Tibial artery (tissue), 4 donors: ENCODE results near the gene LDHAL6A.

Experiments used
- DNase-seq, 2 donors: peaks; one replicate each; pipeline ENCODE4 v3.0.0-alpha.2; 2019
- H3K27ac ChIP-seq, 2 donors: fragments of 200-600 bp; sonication (generic) in 1 of 2; 1 replicate in 1 of 2; 2 replicates in 1 of 2; pipeline ENCODE4 v1.5.1; 2018 to 2019; ENCODE audit warnings: mild to moderate bottlenecking in 1 of 2
- H3K27me3 ChIP-seq, 2 donors: fragments of 200-600 bp; sonication (generic) in 1 of 2; one replicate each; pipeline versions ENCODE4 v1.5.1 to v1.6.0; 2016 to 2019
- H3K36me3 ChIP-seq, 3 donors: fragments of 200-600 bp; sonication (generic) in 2 of 3; one replicate each; pipeline ENCODE4 v1.5.1; 2016 to 2019; ENCODE audit warnings: mild to moderate bottlenecking in 2 of 3
- H3K4me1 ChIP-seq, 4 donors: fragments of 200-600 bp; sonication (generic) in 2 of 4; 1 replicate in 3 of 4; 2 replicates in 1 of 4; pipeline ENCODE4 v1.5.1; 2016 to 2019
- H3K4me3 ChIP-seq, 2 donors: fragments of 200-600 bp; sonication (generic) in 1 of 2; 1 replicate in 1 of 2; 2 replicates in 1 of 2; pipeline ENCODE4 v1.5.1; 2018 to 2019; ENCODE audit warnings: mild to moderate bottlenecking in 2 of 2
- H3K9me3 ChIP-seq, 3 donors: fragments of 200-600 bp; sonication (generic) in 1 of 3; one replicate each; pipeline ENCODE4 v1.5.1; 2016 to 2019
- intact Hi-C: fragments of 100-400 bp; cut with DNase I; formaldehyde crosslinking; loops from one replicate; pipeline ENCODE4 v1.15.0; 2023; ENCODE audit warnings: low total_unique reads
- TF ChIP-seq, protein P1 (sequence below), 2 experiments: fragments of 200-600 bp in 1 of 2; fragments of 450-650 bp in 1 of 2; IDR thresholded peaks; one replicate each; pipeline ENCODE4 v1.5.1; 2017 to 2019; ENCODE audit warnings: antibody characterized with exemption in 2 of 2, mild to moderate bottlenecking in 1 of 2, moderate library complexity in 1 of 2

LDHAL6A gene

DNA sequence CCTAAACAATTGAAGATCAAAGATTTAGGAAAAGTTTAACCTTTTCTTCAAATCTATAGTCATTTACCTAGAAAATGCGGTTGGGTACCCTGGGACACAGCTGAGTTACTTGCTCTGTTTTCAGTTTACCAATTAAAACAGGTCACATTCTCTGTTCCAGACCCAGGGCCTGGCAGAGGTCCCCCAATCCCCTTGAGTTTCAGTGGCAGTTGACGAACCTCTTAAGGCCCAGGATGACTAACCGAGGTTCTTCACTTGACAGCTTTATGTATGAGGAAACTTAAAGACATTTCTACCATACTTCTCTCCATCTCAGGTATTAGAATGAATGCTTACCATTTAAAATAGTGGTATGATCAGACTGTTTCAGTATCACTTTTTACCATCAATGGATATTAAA is 16.3 kb downstream of the LDHAL6A start:
- intact Hi-C loops: no loop called here
- no peak overlapping the region for H3K4me3 ChIP-seq
- H3K9me3 ChIP-seq: no peaks in the 10 kb centered on the region
- H3K27ac ChIP-seq: no peak overlapping the region
- no peaks in the 10 kb centered on the region for H3K27me3 ChIP-seq
- no peaks in the 10 kb centered on the region for H3K4me1 ChIP-seq
- DNase-seq: no peak
- TF ChIP-seq, protein P1, sequence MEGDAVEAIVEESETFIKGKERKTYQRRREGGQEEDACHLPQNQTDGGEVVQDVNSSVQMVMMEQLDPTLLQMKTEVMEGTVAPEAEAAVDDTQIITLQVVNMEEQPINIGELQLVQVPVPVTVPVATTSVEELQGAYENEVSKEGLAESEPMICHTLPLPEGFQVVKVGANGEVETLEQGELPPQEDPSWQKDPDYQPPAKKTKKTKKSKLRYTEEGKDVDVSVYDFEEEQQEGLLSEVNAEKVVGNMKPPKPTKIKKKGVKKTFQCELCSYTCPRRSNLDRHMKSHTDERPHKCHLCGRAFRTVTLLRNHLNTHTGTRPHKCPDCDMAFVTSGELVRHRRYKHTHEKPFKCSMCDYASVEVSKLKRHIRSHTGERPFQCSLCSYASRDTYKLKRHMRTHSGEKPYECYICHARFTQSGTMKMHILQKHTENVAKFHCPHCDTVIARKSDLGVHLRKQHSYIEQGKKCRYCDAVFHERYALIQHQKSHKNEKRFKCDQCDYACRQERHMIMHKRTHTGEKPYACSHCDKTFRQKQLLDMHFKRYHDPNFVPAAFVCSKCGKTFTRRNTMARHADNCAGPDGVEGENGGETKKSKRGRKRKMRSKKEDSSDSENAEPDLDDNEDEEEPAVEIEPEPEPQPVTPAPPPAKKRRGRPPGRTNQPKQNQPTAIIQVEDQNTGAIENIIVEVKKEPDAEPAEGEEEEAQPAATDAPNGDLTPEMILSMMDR (IDR thresholded peaks at IDR 0.05): no peak
- H3K36me3 ChIP-seq: peaks cover 7 to 31% (median 9%) of the 10 kb centered on the region in 3 donors

DNA sequence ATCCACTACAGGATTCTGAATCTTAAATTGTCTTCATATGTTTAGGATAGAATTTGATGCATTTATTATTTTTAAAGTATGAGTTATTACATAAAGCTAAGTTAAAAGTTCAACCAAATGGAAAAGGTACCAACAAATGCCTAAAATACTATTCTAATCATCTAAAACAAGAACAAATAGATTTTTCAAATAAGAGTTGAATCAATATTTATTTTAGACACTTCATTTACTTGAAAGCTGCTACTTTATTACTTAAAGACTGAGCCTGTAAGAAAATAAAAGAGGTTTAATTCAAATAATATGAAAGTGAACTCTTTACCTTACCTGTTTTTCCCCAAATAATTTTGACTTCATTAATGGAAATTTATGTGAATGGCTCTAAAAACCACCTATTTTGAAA is 16.9 kb downstream of the LDHAL6A start:
- Histone ChIP-seq H3K9me3 (no peaks in the 10 kb centered on the region), H3K27ac (no peak overlapping the region), H3K4me3 (no peak overlapping the region), H3K36me3 (peaks cover 11 to 37% (median 13%) of the 10 kb centered on the region in 3 donors), H3K4me1 (no peaks in the 10 kb centered on the region), H3K27me3 (no peaks in the 10 kb centered on the region)
- intact Hi-C loops: no loop called here
- no peak for DNase-seq
- TF ChIP-seq, protein P1 (IDR thresholded peaks at IDR 0.05): no peak

DNA sequence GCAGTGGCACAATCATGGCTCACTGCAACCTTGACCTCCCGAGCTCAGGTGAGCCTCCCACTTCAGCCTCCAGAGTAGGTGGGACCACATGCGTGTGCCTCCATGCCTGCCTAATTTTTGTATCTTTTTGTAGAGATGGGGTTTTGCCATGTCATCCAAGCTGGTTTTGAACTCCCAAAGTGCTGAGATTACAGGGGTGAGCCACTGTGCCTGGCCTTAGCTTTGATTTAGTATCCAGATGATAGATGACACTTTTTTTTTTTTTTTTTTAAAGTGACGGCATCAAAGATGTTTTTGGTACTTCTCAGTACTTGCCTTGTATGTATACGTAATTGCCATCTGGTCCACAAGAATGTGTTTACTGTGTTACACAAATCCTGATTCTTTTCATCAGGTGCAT is 23.4 kb downstream of the LDHAL6A start:
- Histone ChIP-seq H3K9me3 (no peaks in the 10 kb centered on the region), H3K27ac (no peak overlapping the region), H3K27me3 (no peaks in the 10 kb centered on the region), H3K4me1 (no peaks in the 10 kb centered on the region), H3K36me3 (peaks cover 65 to 97% (median 75%) of the 10 kb centered on the region in 3 donors), H3K4me3 (no peak overlapping the region)
- intact Hi-C loops: no loop called here
- DNase-seq: no peak
- TF ChIP-seq, protein P1 (IDR thresholded peaks at IDR 0.05): no peak

DNA sequence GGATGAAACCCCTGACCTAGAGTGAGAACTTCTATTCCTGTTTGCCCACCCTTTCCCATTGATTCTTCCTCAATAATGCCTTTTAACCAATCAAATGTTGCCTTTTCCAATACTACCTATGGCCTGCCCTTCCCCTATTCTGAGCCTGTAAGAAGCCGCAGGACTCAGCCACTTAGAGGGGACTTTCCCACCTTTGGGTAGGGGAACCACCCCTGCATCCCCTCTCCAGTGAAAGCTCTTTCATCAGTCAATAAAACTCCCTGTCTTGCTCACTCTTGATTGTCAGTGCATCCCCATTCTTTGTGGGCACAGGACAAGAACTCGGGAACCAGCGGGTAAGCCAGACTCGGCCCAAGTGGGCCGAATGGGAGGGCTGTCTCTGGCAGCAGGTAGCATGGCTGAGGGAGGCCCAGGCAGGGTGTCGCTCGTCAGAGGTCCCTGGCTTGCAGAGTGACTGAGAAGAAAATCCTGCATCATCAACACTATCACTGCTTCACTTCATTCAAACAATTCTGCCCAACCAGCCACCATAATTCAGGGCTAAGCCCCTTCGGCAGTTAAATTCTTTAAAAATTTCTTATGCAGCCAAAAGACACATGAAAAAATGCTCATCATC is 30.4 kb downstream of the LDHAL6A start:
- H3K4me1 ChIP-seq: no peaks in the 10 kb centered on the region
- intact Hi-C loops: no loop called here
- no peaks in the 10 kb centered on the region for H3K9me3 ChIP-seq
- no peaks in the 10 kb centered on the region for H3K27me3 ChIP-seq
- no peak for DNase-seq
- H3K36me3 ChIP-seq: peaks cover 44 to 86% (median 76%) of the 10 kb centered on the region in 3 donors
- no peak overlapping the region for H3K4me3 ChIP-seq
- no peak overlapping the region for H3K27ac ChIP-seq
- TF ChIP-seq, protein P1 (IDR thresholded peaks at IDR 0.05): no peak

DNA sequence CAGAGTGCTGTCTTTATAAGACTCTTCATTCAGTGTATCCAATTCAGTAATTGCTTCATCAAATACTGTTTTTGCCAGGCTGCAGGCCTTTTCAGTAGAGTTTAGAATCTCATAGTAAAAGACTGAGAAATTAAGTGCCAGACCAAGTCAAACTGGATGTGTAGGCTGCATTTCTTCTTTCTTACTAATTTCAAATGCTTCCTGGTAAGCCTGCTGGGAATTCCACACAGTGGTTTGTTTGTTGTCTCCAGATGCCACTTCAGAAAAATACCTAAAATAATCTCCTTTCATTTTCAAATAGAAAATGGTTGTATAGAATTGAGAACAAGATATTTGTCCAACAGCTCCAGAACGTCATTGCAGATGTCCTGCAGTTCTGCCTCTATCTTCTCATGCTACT is 34.7 kb downstream of the LDHAL6A start:
- H3K9me3 ChIP-seq: no peaks in the 10 kb centered on the region
- intact Hi-C loops: loop anchor here (10.0 kb wide), 2 partner anchors 74 to 196 kb away; no protein-coding TSS in a partner anchor
- H3K36me3 ChIP-seq: peaks cover 44 to 63% (median 54%) of the 10 kb centered on the region in 3 donors
- TF ChIP-seq, protein P1 (IDR thresholded peaks at IDR 0.05): no peak
- no peak for DNase-seq
- no peaks in the 10 kb centered on the region for H3K4me1 ChIP-seq
- H3K27ac ChIP-seq: no peak overlapping the region
- H3K27me3 ChIP-seq: no peaks in the 10 kb centered on the region
- H3K4me3 ChIP-seq: no peak overlapping the region
